Stimulated activated CD8-positive, alpha-beta memory T cell treated with anti-CD3 and anti-CD28 coated beads, Interleukin-12 subunit alpha, Interleukin-12 subunit beta, amount 100 ng/mL, for 1 hour (primary cell): Measurements from ENCODE around the gene TMED9.
"Not testable (repeated sequence)": the region's sequence is repeated elsewhere in the genome, so short reads cannot be mapped to it uniquely, and the experiment has no call there.

Experiments used
- DNase-seq: peaks from one replicate; pipeline ENCODE4 v3.0.0-alpha.2; 2020; ENCODE audit warnings: low read depth

Gene TMED9

DNA sequence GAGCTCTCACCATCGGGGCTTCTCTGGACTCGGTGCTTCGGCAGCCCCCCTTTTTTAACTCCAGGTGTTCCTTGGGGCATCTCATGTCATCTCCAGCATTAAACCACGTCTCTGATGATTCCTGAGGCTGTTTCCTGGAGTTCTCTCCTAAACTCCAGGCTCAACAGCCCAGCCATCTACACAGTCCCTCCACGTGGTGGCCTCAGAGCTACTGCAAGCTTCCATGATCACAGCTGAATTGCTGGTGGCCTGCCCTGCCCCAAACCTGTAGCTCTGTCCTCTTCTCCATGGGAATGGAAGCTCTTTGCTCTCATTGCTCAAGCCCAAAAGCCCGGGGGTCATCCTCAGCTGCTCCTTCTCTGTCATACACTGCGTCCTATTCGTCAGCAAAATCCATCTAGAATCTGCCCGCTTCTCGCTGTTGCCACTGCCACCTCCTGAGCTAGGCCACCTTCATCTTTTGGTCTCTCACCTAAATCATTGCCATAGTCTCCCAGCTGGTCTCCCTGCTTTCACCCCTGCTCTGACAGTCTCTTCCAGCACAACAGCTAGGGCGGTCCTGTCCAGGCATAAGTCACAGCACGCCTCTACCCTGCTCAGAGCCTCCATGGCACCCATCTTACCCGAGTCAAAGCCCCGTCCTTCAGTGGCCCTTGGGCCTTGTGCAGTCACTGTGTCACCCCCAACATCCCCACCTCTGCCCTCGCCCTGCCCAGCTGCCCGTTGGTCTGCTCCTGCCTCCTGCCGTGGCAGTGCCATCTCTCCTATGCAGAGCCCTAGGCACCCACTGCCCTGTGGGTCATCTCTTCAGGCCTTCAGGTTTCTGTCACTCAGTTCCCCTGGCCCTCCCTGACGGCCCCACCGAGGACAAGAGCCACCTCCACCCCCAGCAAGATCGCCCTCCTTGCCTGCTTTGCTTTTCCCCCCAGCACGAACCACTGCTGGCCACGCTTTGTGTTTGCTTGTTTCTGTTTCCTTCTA is 14.4 kb downstream of the TMED9 start:
- no peak for DNase-seq

DNA sequence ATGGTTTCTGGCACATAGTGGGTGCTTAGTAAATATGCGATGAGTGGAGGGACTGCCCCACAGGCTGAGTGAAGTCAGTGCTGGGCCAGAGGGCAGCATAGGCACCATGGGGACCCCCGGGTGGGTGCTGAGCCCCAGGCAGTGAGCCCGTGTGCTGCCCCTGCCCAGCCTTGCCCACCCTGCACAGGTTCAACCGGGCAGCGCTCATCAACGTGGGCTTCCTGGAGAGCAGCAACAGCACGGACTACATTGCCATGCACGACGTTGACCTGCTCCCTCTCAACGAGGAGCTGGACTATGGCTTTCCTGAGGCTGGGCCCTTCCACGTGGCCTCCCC is 15.1 kb downstream of the TMED9 start:
- DNase-seq = no peak

DNA sequence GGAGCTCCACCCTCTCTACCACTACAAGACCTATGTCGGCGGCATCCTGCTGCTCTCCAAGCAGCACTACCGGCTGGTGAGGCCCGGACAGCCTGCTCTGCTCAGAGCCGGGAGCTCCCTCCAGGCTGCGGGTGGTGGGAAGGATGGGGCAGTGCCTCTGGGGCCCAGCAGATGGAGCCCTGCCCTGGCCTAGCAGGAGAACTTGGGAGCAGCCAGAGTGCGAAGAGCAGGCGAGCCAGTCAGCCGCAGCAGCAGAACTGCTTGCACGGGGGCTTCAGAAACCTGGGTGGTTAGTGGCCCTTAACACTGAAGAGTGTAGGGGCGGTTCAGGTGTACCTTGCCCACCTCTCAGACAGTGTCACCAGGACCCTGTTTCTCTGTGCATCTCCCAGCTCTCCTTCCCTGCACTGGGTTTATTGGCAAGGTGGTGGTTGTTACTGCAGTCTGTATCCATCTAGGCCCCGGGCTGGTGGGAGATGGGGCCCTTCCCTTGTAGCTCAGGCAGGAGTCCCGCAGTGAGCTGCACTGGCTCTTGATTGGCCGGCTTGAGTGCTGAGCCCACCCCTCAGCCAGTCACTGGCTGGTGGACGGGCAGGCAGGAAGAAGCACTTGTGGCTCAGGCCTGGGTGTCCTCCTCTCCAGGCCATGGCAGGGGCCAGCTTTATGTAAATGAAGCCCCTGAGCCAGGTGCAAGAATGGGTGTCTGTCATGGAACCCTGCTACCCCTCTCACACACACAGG is 15.6 kb downstream of the TMED9 start:
- peak; percentile 17 for DNase-seq

DNA sequence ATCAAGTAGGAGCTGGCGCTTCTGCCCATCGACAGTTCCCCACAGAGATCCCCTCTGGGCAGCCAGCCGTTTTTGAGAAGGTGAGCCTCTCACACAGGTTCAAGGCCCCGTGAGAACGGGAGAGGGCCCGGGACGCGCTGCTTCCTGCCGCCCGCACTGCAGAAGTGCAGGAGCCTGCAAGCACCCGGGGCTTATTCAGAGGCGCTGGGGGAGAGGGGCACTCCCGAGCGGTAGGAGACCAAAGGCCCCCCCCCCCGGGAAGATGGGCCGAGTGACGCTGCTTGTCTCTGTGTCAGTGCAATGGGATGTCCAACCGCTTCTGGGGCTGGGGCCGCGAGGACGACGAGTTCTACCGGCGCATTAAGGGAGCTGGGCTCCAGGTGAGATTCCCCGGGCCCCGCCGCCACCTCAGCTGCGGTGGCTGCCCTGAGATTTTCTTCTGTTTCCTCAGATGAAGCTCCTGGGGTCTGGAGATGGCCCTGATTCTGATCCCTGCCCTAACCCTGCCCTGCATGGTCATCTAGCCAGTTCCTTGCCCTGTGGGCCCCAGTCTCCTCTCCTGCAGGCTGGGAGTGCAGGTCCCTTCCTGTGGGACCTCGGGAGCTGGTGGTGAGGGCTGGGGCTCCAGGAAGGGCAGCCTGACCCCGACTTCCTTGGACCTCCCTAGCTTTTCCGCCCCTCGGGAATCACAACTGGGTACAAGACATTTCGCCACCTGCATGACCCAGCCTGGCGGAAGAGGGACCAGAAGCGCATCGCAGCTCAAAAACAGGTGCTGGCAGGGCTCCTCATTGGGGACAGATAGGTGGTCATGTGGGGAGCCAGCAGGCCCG is 16.5 kb downstream of the TMED9 start:
- DNase-seq = no peak

DNA sequence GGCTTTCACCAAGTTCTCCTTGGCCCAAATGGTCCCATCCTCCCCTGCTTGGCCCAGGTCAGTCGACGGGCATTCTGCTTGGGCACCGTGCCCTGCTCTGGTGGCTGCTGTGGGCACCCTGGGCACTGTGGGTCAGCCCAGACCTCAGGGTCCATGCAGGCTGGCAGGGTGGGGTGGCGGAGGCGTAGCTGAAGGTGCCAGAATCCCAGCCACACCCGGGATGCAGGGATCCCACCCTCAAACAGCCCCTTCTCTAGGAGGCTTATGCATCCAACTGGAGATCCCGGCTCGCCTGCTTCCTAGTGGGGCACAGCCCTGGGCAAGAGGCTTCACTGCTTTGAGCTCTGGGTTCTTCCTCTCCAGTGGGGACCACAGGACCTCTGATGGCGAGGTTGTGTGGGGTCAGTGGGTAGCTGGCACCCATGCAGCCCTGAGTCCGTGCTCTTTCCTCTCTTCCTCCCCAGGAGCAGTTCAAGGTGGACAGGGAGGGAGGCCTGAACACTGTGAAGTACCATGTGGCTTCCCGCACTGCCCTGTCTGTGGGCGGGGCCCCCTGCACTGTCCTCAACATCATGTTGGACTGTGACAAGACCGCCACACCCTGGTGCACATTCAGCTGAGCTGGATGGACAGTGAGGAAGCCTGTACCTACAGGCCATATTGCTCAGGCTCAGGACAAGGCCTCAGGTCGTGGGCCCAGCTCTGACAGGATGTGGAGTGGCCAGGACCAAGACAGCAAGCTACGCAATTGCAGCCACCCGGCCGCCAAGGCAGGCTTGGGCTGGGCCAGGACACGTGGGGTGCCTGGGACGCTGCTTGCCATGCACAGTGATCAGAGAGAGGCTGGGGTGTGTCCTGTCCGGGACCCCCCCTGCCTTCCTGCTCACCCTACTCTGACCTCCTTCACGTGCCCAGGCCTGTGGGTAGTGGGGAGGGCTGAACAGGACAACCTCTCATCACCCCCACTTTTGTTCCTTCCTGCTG is 17.4 kb downstream of the TMED9 start:
- no peak for DNase-seq

DNA sequence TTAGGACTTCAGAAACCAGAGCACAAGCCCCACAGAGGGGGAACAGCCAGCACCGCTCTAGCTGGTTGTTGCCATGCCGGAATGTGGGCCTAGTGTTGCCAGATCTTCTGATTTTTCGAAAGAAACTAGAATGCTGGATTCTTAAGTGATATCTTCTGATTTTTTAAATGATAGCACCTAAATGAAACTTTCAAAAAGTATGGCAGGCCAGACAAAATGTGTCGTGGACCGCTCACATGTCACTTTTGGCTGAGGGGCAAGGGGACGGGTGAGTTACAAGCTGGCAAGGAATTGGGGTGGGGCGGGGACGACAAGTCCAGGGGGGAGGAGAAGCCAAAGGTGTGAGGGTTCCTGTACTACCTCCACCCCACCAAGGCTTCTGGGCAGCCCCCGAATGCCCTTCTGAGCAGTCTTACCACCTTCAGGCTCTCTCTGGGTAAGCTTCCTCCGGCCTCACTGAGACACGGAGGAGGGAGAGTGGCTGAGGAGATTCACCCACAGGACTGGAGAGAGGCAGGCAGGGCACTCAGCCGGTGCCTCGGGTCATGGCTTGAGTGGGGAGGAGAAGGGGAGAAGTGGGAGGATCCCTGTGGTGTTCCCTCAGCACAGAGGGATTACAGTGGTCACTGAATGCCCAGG is 18.2 kb downstream of the TMED9 start:
- DNase-seq = no peak

DNA sequence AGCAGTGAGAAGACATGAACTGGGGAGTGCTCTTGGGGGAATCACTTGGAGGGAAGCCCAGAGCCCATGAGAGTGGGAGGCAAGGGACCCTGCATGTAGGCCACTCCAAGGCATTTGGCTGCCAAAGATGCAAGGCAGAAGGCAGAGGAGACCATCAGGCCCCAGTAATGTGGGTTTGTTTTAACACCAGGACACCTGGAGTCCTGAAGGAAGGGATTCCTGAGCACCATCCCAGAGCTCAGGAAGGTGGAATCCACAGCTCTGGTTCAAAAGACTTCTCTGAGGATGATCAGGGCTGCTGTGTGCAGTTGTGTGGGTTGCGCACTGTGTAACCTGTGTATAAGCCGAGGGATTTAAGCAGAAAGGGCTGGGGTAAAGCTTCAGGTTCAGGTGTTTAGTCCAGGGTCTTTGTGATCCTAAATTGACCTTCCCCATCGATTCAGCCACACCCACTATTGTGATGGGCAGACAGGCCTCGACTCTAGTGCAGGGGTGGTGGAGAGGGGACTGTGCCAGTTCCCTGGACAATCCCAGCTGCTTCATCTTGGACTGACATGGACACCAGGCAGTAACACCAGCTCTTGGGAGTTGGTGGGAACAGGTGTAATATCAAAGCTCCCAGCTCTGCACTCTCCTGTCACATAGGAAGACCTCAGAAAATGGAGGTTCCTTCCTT is 18.9 kb downstream of the TMED9 start:
- no peak for DNase-seq

DNA sequence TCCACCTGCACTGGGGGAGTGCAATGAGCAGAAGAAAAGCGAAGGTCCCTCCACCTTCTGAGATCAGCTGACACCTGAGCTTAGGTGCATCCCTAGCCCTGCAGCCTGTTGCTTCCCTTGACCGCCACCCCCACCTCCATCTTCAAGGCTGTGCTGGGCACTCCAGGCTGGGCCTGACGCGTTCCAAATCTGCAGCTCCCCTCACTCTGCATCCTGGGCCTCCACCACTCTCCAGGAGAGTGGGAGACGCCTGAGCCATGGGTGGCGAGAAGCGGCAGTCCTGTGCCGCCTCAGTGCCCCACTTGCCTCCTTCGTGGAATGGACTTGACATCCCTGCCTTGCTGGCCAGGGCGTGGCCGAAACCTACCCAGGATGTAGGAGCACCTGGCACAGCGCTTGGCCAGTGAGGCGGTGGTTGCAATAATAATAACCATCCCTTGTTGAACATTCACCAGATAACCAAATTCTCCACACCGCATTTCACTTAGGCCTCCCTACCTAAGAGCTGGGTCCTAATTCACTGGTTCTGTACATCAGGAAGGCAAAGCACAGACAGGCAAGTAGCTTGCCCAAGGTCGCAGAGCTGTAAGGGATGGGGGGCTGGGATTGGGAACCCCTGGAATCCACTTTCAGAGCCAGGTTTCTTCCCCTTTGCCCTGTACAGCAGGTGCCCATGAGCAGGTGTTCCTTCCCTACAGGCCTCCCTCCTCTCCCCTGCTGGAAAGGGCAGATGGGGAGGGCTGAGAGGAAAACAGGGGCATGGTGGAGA is 19.6 kb downstream of the TMED9 start:
- no peak for DNase-seq

DNA sequence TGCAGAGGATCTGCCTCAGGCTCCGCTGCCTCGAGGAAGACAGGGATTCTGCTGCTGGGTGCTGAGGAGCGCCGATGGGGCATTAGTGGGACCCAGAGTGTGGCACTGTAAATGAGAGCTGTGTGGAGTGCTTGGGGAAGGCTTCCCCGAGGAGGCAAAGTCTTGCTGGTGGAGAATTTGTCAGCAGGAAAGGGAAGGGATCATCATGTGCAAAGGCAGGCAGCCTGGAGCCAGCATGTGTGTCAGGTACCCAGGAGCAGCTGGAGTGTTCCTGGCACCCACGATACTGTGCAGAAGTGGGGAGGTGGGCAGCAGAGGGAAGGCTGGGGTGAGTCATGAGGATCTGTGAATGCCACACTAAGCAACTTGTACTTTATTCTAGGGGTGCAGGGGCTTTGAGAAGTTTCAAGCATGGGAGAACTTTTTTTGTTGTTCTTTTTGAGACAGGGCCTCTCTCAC is 20.2 kb downstream of the TMED9 start:
- DNase-seq = no peak

DNA sequence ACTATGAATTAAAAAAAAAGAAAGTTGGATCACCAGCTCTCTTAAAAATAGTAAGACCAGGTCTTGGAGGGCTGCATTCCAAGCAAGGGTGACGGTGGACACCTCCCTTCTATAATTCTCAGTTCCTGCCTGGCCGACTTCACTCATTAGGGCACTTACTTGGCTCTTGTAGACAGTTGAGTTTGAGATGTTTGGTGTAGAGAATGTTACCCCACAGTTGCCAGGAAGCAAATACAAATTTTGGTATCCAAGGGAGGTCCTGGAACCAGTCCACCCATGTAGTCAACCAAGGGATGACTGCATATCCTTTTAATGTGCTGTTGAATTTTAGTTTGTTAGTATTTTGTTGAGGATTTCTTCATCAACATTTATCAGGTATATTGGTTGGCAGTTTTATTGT is 28.6 kb downstream of the TMED9 start:
- no peak for DNase-seq

DNA sequence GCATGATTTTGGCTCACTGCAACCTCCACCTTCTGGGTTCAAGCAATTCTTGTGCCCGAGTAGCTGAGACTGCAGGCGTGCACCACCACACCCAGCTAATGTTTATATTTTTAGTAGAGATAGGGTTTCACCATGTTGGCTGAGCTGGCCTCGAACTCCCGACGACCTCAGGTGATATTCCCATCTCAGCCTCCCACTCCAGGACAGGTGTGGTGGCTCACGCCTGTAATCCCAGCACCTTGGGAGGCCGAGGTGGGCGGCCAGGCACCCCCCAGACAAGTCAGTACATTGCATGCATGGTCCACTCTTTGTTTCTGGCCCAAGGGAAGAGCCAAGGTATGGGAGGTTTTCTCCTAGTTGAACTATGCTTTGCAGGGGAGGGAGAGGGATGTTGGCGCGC is 32.2 kb downstream of the TMED9 start:
- not testable (repeated sequence) for DNase-seq

DNA sequence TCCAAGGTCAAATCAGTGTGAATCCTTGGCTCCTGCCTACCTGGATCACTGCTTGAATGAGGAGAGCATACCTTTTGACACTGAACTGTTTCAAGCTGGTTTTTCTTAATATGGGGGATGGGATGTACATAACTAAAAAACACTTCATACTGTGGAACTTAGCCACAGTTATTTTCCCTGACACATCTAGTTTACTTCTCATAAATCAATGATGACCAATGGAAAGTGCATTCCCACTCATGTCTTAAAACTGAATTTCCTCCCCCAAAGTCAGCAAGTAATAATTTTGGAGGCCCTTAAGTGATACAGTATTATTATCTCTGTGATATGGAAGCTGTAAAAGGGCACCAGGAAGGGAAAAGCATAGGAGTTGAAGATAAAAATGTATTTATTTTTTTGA is 38.2 kb downstream of the TMED9 start:
- DNase-seq = not testable (repeated sequence)

DNA sequence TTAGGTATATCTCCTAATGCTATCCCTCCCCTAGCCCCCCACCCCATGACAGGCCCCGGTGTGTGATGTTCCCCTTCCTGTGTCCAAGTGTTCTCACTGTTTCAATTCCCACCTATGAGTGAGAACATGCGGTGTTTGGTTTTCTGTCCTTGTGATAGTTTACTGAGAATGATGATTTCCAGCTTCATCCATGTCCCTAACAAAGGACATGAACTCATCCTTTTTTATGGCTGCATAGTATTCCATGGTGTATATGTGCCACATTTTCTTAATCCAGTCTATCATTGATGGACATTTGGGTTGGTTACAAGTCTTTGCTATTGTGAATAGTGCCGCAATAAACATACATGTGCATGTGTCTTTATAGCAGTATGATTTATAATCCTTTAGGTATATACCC is 42.9 kb downstream of the TMED9 start:
- not testable (repeated sequence) for DNase-seq

DNA sequence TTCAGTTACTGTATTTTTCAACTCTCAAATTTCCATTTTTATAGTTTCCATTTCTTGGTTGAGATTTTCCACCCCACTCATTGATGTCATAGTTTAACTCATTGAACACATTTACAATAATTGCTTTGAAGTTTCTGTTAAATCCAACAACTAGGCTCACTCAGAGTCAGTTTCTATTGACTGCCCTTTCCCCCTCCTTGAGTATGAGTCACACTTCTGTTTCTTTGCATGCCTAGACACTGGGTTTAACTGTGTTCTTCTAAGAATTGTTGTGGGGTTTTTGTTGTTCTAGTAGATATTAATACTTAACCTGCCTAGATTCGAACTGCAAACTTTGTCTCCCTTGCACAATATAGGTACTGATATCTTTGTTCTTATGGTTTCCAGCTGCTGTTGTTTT is 53.5 kb downstream of the TMED9 start:
- DNase-seq = not testable (repeated sequence)
